HepG2 (cell line): ENCODE data around the gene ALK. TPM values are rescaled to one million over a fixed set of nuclear protein-coding genes. Genes with fewer than 3 reads are reported as not detected.

Experiments
- ATAC-seq: fragments of 200-7000 bp; cut with Tn5 transposase; 3 replicates; pipeline ENCODE4 v1.9.1; 2020; ENCODE audit warnings: mild to moderate bottlenecking, moderate library complexity
- BruUV-seq: library from RNA; stranded (reverse); fragments of 400-500 nt; replicated peaks from 2 replicates; lab custom pipeline; 2021; lab: Mats Ljungman, UMichigan
- CTCF ChIA-PET: fragments of 300-600 bp; formaldehyde crosslinking; extraction: SDS; loops from one replicate; lab custom pipeline; 2021; ENCODE audit warnings: low total read pairs, inconsistent platforms, low intra/inter-chr PET ratio; lab: Yijun Ruan, JAX
- POLR2A ChIA-PET: fragments of 350-600 bp; sonication (Branson Sonifier 250); formaldehyde crosslinking; loops from one replicate; lab custom pipeline; 2020; ENCODE audit warnings: antibody characterized with exemption, inconsistent platforms; lab: Yijun Ruan, JAX
- DNase-seq: peaks from one replicate; pipeline ENCODE4 v3.0.0-alpha.2; 2015; ENCODE audit warnings: low spot score
- FAIRE-seq: peaks from 3 replicates; lab custom pipeline; 2011; peaks lifted over from hg19 to GRCh38; lab: Jason Lieb, UNC
- H2AFZ ChIP-seq: one replicate; pipeline ENCODE4 v1.6.1; 2011; ENCODE audit warnings: low read length, inconsistent platforms
- H3K27ac ChIP-seq: fragments of 300-600 bp; 3 replicates; pipeline ENCODE4 v1.8.0; 2011; ENCODE audit warnings: mixed run types, mild to moderate bottlenecking, mixed read lengths, low read length, inconsistent platforms; ENCODE audit not compliant: insufficient read depth; ENCODE audit errors: extremely low read length
- H3K27me3 ChIP-seq, 2 experiments: fragments of 200-600 bp in 1 of 2; 2 replicates in 1 of 2; 3 replicates in 1 of 2; pipeline versions ENCODE4 v1.6.0 to v1.8.0; 2011; ENCODE audit warnings: low read length in 2 of 2, mild to moderate bottlenecking in 2 of 2, moderate library complexity in 2 of 2, inconsistent platforms in 1 of 2; ENCODE audit not compliant: insufficient read depth in 2 of 2, control insufficient read depth in 1 of 2
- H3K36me3 ChIP-seq, 2 experiments: fragments of 200-600 bp in 1 of 2; replicated peaks in 1 of 2; 2 replicates in 1 of 2; 3 replicates in 1 of 2; pipeline versions ENCODE4 v1.5.1 to v1.8.0; 2011; ENCODE audit warnings: low read length in 2 of 2, inconsistent platforms in 1 of 2; ENCODE audit not compliant: insufficient read depth in 2 of 2, control insufficient read depth in 1 of 2
- H3K4me1 ChIP-seq: 2 replicates; pipeline ENCODE4 v1.5.1; 2012; ENCODE audit warnings: low read length, inconsistent platforms; ENCODE audit not compliant: insufficient read depth
- H3K4me2 ChIP-seq: 2 replicates; pipeline ENCODE4 v1.6.0; 2011; ENCODE audit warnings: low read depth, low read length, inconsistent platforms
- H3K4me3 ChIP-seq, 3 experiments: fragments of 200-600 bp in 1 of 3; sonication (generic), shearing (Covaris generic) in 1 of 3; replicated peaks in 1 of 3; 2 replicates each; pipeline ENCODE4 v1.5.1; 2011 to 2016; ENCODE audit warnings: low read length in 3 of 3, inconsistent platforms in 2 of 3, low read depth in 2 of 3, mild to moderate bottlenecking in 2 of 3, control low read depth in 1 of 3, mixed read lengths in 1 of 3; ENCODE audit not compliant: insufficient read depth in 1 of 3
- H3K79me2 ChIP-seq: one replicate; pipeline ENCODE4 v1.6.1; 2011; ENCODE audit warnings: low read length, inconsistent platforms; ENCODE audit not compliant: insufficient read depth
- H3K9ac ChIP-seq: 2 replicates; pipeline ENCODE4 v1.6.0; 2011; ENCODE audit warnings: mild to moderate bottlenecking, low read depth, low read length, inconsistent platforms; ENCODE audit not compliant: insufficient read depth
- H3K9me3 ChIP-seq: 2 replicates; pipeline ENCODE4 v1.5.1; 2012; ENCODE audit warnings: mild to moderate bottlenecking, low read length
- H4K20me1 ChIP-seq: 2 replicates; pipeline ENCODE4 v1.6.0; 2011; ENCODE audit warnings: inconsistent platforms, mild to moderate bottlenecking, low read length, moderate library complexity; ENCODE audit not compliant: insufficient read depth
- EZH2 ChIP-seq: conservative IDR thresholded peaks from 2 replicates; pipeline ENCODE4 v1.6.1; 2012; ENCODE audit warnings: mild to moderate bottlenecking, low read depth, low read length, moderate library complexity
- HNF4G ChIP-seq, 2 experiments: sonication (generic) in 1 of 2; formaldehyde crosslinking in 1 of 2; IDR thresholded peaks; 2 replicates each; pipeline versions ENCODE4 v1.4.0 to v1.6.1; 2011 to 2020; ENCODE audit warnings: borderline replicate concordance in 2 of 2, low read depth in 2 of 2, mild to moderate bottlenecking in 2 of 2, low read length in 1 of 2, missing genetic modification reagents in 1 of 2, moderate library complexity in 1 of 2
- SMC3 ChIP-seq: IDR thresholded peaks from 2 replicates; pipeline ENCODE4 v1.6.1; 2011; ENCODE audit warnings: low read length, improper control_type of control experiment
- ZNF616 ChIP-seq: sonication (generic); formaldehyde crosslinking; IDR thresholded peaks from 2 replicates; pipeline ENCODE4 v1.5.0; 2020; ENCODE audit warnings: low read depth, mild to moderate bottlenecking, missing genetic modification reagents
- ZNF709 ChIP-seq: sonication (generic); formaldehyde crosslinking; IDR thresholded peaks from 2 replicates; pipeline ENCODE4 v1.5.0; 2020; ENCODE audit warnings: mild to moderate bottlenecking, missing genetic modification reagents
- ZSCAN12 ChIP-seq: sonication (generic); formaldehyde crosslinking; IDR thresholded peaks from 2 replicates; pipeline ENCODE4 v1.9.0; 2021; ENCODE audit warnings: mild to moderate bottlenecking, missing genetic modification reagents
- WGBS: methylation state at CpG from one replicate; pipeline ENCODE4 v1.1.6; 2017; ENCODE audit warnings: low lambda C conversion rate; 5-methylcytosine and 5-hydroxymethylcytosine counted together
- in situ Hi-C: cut with HindIII; loops from 2 replicates; pipeline ENCODE4 v1.10.0; 2017; ENCODE audit warnings: low pct_unique_long_range_greater_than_20kb; ENCODE audit not compliant: extremely low pct_ligation_motif_present
- intact Hi-C: fragments of 100-400 bp; cut with micrococcal nuclease; formaldehyde crosslinking; loops from one replicate; pipeline ENCODE4 v1.10.0; 2022; ENCODE audit not compliant: unreplicated experiment
- polyA plus RNA-seq, 8 experiments: library from polyadenylated mRNA; depleted of rRNA in 3 of 8; stranded (reverse) in 7 of 8; unstranded in 1 of 8; fragments of >200 nt; fragmentation: Illumina TruSeq in 4 of 8; extraction: Trizol in 4 of 8; gene quantifications; 2 replicates each; pipeline versions ENCODE4 v1.2.1 to v1.2.3, GENCODE V29; 2011 to 2016; ENCODE audit warnings: low read depth in 4 of 8, missing spikeins in 1 of 8, mixed read lengths in 1 of 8; ENCODE audit not compliant: insufficient read depth in 1 of 8
- total RNA-seq, 5 experiments: library from RNA; depleted of rRNA; stranded (reverse); fragments of >200 nt; fragmentation: Illumina TruSeq; extraction: Trizol; gene quantifications; 2 replicates each; pipeline ENCODE4 v1.2.3, GENCODE V29; 2016; ENCODE audit warnings: low read depth in 1 of 5
- TF ChIP-seq, protein P1 (sequence below): sonication (generic); formaldehyde crosslinking; IDR thresholded peaks from 2 replicates; pipeline ENCODE4 v1.4.0; 2020; ENCODE audit warnings: missing genetic modification reagents
- TF ChIP-seq, protein P2 (sequence below): sonication (generic); formaldehyde crosslinking; IDR thresholded peaks from 2 replicates; pipeline ENCODE4 v1.4.0; 2020; ENCODE audit warnings: missing genetic modification reagents

The ALK gene
- total and polyA plus RNA-seq, 2 of the 13 experiments (the other 11 are each of a cell fraction or from before 2014, with no cell fraction given): not detected

DNA sequence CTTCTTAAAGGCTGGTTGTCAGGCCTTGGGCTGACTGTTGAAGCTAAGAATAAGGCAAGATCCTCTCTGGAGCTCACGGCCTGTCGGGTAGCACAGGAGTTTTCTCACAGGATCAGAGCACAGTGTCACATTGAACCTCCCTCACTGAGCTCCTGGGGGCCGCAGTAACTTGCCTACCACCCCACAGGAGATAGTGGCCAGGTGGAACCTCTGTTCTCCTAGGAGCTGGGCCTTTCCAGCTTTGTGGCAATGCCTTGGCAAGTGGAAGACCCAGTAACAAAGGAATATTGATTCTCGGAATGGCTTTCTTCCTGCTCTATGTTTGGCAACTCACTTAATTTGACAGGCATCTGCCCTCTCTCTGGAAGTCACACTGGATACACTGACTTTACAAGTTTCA is 1.2 kb upstream of the ALK start:
- POLR2A ChIA-PET: no interaction called here
- WGBS: 29% methylated on average over 2 of the region's 4 CpGs
- Histone ChIP-seq H3K9me3 (no peaks in the 10 kb centered on the region), H3K4me2 (no peak overlapping the region), H4K20me1 (no peaks in the 10 kb centered on the region), H3K9ac (no peak overlapping the region), H3K27ac (no peak overlapping the region), H3K79me2 (no peaks in the 10 kb centered on the region), H3K4me3 (no peak overlapping the region), H3K36me3 (no peaks in the 10 kb centered on the region), H3K4me1 (no peaks in the 10 kb centered on the region), H3K27me3 (peaks cover 0 to 12% of the 10 kb centered on the region in 2 experiments; a peak in 3 of 5 replicates), H2AFZ (no peak overlapping the region)
- in situ Hi-C loops (loop anchor here (5.0 kb wide), 2 partner anchors 105 to 150 kb away; no protein-coding TSS in a partner anchor), intact Hi-C loops (loop anchor here (1.0 kb wide), 2 partner anchors 193 to 613 kb away; no protein-coding TSS in a partner anchor)
- BruUV-seq: no TSS peak
- CTCF ChIA-PET: interaction anchor here (1.5 to 2.6 kb wide), 3 partner anchors 104 to 193 kb away, joined by 6 to 24 read pairs (median 16); no protein-coding TSS in a partner anchor
- no peak for DNase-seq
- no peak for ATAC-seq
- FAIRE-seq: no peak
- TF ChIP-seq, protein P1, sequence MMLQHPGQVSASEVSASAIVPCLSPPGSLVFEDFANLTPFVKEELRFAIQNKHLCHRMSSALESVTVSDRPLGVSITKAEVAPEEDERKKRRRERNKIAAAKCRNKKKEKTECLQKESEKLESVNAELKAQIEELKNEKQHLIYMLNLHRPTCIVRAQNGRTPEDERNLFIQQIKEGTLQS: no peak
- TF ChIP-seq, protein P2, sequence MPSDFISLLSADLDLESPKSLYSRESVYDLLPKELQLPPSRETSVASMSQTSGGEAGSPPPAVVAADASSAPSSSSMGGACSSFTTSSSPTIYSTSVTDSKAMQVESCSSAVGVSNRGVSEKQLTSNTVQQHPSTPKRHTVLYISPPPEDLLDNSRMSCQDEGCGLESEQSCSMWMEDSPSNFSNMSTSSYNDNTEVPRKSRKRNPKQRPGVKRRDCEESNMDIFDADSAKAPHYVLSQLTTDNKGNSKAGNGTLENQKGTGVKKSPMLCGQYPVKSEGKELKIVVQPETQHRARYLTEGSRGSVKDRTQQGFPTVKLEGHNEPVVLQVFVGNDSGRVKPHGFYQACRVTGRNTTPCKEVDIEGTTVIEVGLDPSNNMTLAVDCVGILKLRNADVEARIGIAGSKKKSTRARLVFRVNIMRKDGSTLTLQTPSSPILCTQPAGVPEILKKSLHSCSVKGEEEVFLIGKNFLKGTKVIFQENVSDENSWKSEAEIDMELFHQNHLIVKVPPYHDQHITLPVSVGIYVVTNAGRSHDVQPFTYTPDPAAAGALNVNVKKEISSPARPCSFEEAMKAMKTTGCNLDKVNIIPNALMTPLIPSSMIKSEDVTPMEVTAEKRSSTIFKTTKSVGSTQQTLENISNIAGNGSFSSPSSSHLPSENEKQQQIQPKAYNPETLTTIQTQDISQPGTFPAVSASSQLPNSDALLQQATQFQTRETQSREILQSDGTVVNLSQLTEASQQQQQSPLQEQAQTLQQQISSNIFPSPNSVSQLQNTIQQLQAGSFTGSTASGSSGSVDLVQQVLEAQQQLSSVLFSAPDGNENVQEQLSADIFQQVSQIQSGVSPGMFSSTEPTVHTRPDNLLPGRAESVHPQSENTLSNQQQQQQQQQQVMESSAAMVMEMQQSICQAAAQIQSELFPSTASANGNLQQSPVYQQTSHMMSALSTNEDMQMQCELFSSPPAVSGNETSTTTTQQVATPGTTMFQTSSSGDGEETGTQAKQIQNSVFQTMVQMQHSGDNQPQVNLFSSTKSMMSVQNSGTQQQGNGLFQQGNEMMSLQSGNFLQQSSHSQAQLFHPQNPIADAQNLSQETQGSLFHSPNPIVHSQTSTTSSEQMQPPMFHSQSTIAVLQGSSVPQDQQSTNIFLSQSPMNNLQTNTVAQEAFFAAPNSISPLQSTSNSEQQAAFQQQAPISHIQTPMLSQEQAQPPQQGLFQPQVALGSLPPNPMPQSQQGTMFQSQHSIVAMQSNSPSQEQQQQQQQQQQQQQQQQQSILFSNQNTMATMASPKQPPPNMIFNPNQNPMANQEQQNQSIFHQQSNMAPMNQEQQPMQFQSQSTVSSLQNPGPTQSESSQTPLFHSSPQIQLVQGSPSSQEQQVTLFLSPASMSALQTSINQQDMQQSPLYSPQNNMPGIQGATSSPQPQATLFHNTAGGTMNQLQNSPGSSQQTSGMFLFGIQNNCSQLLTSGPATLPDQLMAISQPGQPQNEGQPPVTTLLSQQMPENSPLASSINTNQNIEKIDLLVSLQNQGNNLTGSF: no peak
- no peak for TF ChIP-seq ZNF709 (CRISPR knock-in tag)
- TF ChIP-seq SMC3: no peak
- peak; percentile 69; the same call in 1 of the 2 replicates for TF ChIP-seq EZH2
- TF ChIP-seq HNF4G (IDR thresholded peaks at IDR 0.05; ENCODE audit: borderline replicate concordance, low read depth, low read length): no peak
- no peak for TF ChIP-seq HNF4G (CRISPR knock-in tag; IDR thresholded peaks at IDR 0.05; ENCODE audit: borderline replicate concordance, low read depth)
- TF ChIP-seq ZNF616 (CRISPR knock-in tag): no peak
- no peak for TF ChIP-seq ZSCAN12 (CRISPR knock-in tag)
